GM20431 (cell line): ENCODE results near the gene WNT2B.

ENCODE experiments used
- in situ Hi-C: fragments of 300-500 bp; cut with MseI, MboI; formaldehyde crosslinking; loops from one replicate; pipeline ENCODE4 v1.15.0; 2020; ENCODE audit warnings: low sequenced_read_pairs; ENCODE audit not compliant: unreplicated experiment

The WNT2B gene

GRCh38 chr1:112504001-112504660 is 4.6 kb upstream of the WNT2B start:
- in situ Hi-C loops = loop anchor here (25.0 kb wide), 1 partner anchor 208 kb away; the partner anchor contains the start of genes PPM1J and RHOC

GRCh38 chr1:112504661-112505399 is 3.9 kb upstream of the WNT2B start:
- in situ Hi-C loops = loop anchor here (25.0 kb wide), 1 partner anchor 207 kb away; the partner anchor contains the start of genes PPM1J and RHOC

- in situ Hi-C loops = loop anchor here (25.0 kb wide), 1 partner anchor 207 kb away; the partner anchor contains the start of genes PPM1J and RHOC
These were observed 3.4 kb upstream of the WNT2B start for GRCh38 chr1:112505400-112505785.

GRCh38 chr1:112505878-112506277 is 2.9 kb upstream of the WNT2B start:
- in situ Hi-C loops = loop anchor here (25.0 kb wide), 1 partner anchor 206 kb away; the partner anchor contains the start of genes PPM1J and RHOC

GRCh38 chr1:112506306-112506705 is 2.5 kb upstream of the WNT2B start:
- in situ Hi-C loops = loop anchor here (25.0 kb wide), 1 partner anchor 206 kb away; the partner anchor contains the start of genes PPM1J and RHOC

GRCh38 chr1:112506731-112507130 is 2.0 kb upstream of the WNT2B start:
- in situ Hi-C loops = loop anchor here (25.0 kb wide), 1 partner anchor 206 kb away; the partner anchor contains the start of genes PPM1J and RHOC

GRCh38 chr1:112507336-112507735 is 1.4 kb upstream of the WNT2B start:
- in situ Hi-C loops = loop anchor here (25.0 kb wide), 1 partner anchor 205 kb away; the partner anchor contains the start of genes PPM1J and RHOC

- in situ Hi-C loops = loop anchor here (25.0 kb wide), 1 partner anchor 204 kb away; the partner anchor contains the start of genes PPM1J and RHOC
These were observed 866 bp upstream of the WNT2B start for GRCh38 chr1:112507921-112508277.

- in situ Hi-C loops = loop anchor here (25.0 kb wide), 1 partner anchor 203 kb away; the partner anchor contains the start of genes PPM1J and RHOC
These were observed 367 bp downstream of the WNT2B start for GRCh38 chr1:112509005-112509659.

- in situ Hi-C loops = loop anchor here (25.0 kb wide), 1 partner anchor 203 kb away; the partner anchor contains the start of genes PPM1J and RHOC
These were observed 954 bp downstream of the WNT2B start for GRCh38 chr1:112509660-112510178.

- in situ Hi-C loops = loop anchor here (25.0 kb wide), 1 partner anchor 202 kb away; the partner anchor contains the start of genes PPM1J and RHOC
These were observed 1.6 kb downstream of the WNT2B start for GRCh38 chr1:112510340-112510739.

- in situ Hi-C loops = loop anchor here (25.0 kb wide), 1 partner anchor 200 kb away; the partner anchor contains the start of genes PPM1J and RHOC
These were observed 3.1 kb downstream of the WNT2B start for GRCh38 chr1:112511897-112512296.

GRCh38 chr1:112513112-112513870 is 4.5 kb downstream of the WNT2B start:
- in situ Hi-C loops = loop anchor here (25.0 kb wide), 1 partner anchor 199 kb away; the partner anchor contains the start of genes PPM1J and RHOC

- in situ Hi-C loops = loop anchor here (25.0 kb wide), 1 partner anchor 197 kb away; the partner anchor contains the start of genes PPM1J and RHOC
These were observed 6.1 kb downstream of the WNT2B start for GRCh38 chr1:112514901-112515300.

- in situ Hi-C loops = loop anchor here (25.0 kb wide), 1 partner anchor 197 kb away; the partner anchor contains the start of genes PPM1J and RHOC
These were observed 6.7 kb downstream of the WNT2B start for GRCh38 chr1:112515311-112516009.

- in situ Hi-C loops = loop anchor here (25.0 kb wide), 1 partner anchor 196 kb away; the partner anchor contains the start of genes PPM1J and RHOC
These were observed 7.4 kb downstream of the WNT2B start for GRCh38 chr1:112516141-112516540.

GRCh38 chr1:112517231-112517630 is 8.5 kb downstream of the WNT2B start:
- in situ Hi-C loops = loop anchor here (25.0 kb wide), 1 partner anchor 195 kb away; the partner anchor contains the start of genes PPM1J and RHOC

GRCh38 chr1:112517646-112518045 is 8.9 kb downstream of the WNT2B start:
- in situ Hi-C loops = loop anchor here (25.0 kb wide), 1 partner anchor 195 kb away; the partner anchor contains the start of genes PPM1J and RHOC
